ENCODE data around the gene PDGFRB. TPM values are rescaled to one million over a fixed set of nuclear protein-coding genes. Genes with fewer than 3 reads are reported as not detected.

Gene PDGFRB
- 100 to 1,000 TPM; 251 to 394 TPM for total RNA-seq
- long read RNA-seq, donor 1, full-length matches to known transcripts, result 5 of 133 reads
- long read RNA-seq, donor 1, partial matches to known transcripts, result 30 of 133 reads
- long read RNA-seq, donor 1, other reads (novel, unspliced or antisense), result 98 of 133 reads
- long read RNA-seq, donor 2, transcript PDGFRB-211 (2 exons, 1,023 nt), result major isoform, 5 of 225 reads
- long read RNA-seq, donor 2, partial matches to known transcripts, result 50 of 225 reads
- long read RNA-seq, donor 2, other reads (novel, unspliced or antisense), result 170 of 225 reads

DNA sequence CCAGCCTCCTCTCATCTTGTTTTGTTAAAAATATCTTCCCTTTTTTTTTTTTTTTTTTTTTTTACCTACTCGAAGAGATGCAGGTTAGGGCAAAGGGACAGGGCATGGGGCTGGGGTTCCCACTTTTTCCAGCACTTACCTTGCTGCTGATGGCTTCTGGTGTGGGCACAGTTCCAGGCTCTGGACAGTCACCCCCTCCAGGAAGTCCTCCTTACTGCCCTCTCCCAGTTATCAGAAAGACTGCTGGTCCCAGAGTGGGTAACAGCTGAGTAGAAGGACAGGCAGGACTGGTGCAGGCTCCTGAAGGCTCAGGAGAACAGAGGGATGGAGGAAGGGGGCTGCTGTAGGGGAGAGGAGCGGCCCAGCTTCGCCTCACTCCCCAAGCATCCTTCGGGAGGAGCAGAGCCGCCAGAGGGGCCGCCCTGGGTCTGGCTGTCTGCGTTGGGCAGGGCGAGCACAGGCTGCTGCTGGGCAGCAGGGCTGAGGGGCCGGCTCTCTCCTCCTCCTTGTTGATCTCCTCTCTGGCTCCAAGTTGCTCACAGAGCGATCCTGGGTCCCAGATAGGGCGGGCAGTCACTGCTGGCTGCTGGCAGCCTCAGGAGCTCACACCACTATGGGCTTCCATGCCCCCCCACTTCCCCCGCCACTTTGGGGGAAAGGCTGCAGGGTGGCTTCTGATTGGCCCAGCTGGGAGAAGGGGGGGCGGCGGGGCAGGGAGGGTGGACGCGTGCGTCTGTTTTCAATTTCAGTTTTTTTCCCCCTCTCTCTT is at the start of gene PDGFRB:
TSS of gene PDGFRB (minus strand) at position 588 of the 769 bp plus-strand sequence. CDS start 18,798 bp downstream, outside the sequence.
- intact Hi-C loops (cut with DNase I), result no loop called here
- DNase-seq (ENCODE audit: low spot score), result peak; percentile 96

DNA sequence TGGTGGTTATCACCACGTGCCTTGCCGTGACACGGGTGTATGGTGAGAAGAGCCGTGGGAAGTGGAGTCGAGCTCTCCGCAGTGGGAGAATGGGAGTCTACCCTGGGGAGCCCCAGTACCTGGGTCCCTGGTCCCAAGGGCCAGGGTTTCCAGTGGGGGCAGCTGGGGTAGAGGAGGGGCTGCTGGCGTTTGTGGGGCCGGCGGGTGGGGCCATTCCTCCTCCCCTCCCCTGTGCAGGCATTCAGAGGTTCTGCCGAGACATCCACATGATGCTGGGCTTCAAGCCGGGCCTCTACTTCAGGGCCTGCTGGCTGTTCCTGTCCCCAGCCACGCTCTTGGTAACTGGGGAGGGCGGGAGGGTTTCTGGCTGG is 48.9 kb upstream of the PDGFRB start:
- no peak for DNase-seq (ENCODE audit: low spot score)
- intact Hi-C loops (cut with DNase I), result no loop called here

DNA sequence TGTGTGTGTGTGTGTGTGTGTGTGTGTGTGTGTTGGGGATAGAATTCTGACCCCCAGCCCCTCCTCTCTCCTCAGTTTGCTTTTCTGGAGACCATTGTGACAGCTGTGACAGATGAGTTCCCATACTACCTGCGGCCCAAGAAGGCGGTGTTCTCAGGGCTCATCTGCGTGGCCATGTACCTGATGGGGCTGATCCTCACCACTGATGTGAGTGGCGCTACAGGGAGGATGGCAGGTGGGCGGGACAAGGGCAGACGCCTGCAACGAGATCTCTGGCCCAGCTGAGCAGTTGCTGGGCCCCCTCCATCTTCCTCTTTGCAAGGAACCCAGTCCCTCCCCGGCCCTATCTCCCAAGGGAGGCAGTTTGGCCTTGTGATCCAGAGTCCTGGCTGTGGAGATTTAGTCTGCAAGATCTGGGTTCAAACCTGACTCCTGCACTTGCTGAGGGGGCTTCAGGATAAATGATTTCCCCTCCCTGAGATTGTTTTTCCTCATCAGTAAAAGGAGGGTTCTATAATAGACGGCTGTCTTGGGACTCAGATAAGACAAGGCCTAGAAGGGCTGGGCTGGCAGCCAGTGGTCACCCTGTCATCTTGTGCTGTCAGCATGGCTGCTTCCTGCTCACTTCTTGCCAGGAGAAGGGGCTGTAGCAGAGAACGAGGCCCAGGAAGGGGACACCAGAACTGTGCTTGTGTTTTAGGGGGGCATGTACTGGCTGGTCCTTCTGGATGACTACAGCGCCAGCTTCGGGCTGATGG is 48.4 kb upstream of the PDGFRB start:
- intact Hi-C loops (cut with DNase I), result no loop called here
- no peak for DNase-seq (ENCODE audit: low spot score)

DNA sequence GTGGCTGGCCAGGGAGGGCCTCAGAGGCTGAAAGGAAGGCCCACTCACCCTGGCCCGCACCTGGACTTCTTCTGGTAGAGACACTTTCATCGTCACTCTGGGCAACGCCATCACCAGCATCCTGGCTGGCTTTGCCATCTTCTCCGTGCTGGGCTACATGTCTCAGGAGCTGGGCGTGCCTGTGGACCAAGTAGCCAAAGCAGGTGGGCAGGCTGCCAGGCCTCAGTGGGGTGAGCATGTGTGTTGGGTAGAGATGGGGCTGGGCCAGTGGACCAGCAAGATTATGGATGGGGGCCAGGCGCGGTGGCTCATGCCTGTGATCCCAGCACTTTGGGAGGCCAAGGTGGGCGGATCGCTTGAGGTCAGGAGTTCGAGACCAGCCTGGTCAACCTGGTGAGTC is 46.9 kb upstream of the PDGFRB start:
- intact Hi-C loops (cut with DNase I), result no loop called here
- DNase-seq (ENCODE audit: low spot score), result no peak

DNA sequence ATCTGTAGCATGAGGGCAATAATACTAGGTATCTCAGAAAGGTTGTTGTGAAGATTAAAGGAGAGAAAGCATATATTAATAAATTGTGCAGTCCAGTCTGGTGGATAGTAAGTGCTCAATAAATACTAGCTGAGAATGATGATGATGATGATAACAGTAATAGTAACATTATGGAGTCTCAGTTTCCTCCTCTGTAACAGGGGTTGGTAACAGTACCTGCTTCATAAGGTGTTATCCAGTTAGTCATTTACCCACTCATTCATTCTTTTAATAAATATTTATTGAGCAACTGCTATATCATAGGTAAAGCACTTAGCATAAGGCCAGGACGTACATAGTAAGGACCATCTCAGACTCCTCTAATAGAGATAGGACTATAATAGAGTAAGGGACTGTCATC is 41.8 kb upstream of the PDGFRB start:
- DNase-seq (ENCODE audit: low spot score), result no peak
- intact Hi-C loops (cut with DNase I), result no loop called here

DNA sequence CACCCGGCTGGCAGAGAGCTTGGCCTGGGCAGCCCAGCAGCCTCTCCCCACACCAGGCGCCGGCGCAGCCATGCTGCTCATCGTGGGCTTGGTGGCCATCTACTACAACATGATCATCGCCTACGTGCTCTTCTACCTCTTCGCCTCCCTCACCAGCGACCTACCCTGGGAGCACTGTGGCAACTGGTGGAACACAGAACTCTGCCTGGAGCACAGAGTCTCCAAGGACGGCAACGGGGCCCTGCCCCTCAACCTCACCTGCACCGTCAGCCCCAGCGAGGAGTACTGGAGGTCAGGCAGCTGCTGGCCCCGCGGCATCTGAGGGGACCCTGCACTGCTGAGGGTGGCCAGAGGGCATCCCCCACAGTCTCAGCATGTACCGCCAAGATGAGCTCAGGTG is 41.3 kb upstream of the PDGFRB start:
- intact Hi-C loops (cut with DNase I), result no loop called here
- DNase-seq (ENCODE audit: low spot score), result no peak

DNA sequence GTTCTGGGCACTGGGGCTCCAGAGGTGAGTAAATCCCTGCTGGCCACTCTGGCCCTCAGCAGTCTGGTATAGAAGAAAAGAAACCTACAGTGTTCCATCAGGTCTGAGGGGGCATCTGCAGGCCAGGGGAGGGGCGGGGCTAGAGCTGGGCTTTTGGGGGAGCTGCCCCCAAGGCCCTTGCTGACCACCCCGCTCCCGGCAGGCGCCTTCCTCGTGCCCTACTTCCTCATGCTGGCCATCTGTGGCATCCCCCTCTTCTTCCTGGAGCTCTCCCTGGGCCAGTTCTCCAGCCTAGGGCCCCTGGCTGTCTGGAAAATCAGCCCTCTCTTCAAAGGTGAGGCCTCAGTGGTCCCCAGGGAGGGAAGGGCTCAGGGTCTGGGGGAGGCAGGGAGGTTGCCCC is 40.9 kb upstream of the PDGFRB start:
- no peak for DNase-seq (ENCODE audit: low spot score)
- intact Hi-C loops (cut with DNase I), result no loop called here

DNA sequence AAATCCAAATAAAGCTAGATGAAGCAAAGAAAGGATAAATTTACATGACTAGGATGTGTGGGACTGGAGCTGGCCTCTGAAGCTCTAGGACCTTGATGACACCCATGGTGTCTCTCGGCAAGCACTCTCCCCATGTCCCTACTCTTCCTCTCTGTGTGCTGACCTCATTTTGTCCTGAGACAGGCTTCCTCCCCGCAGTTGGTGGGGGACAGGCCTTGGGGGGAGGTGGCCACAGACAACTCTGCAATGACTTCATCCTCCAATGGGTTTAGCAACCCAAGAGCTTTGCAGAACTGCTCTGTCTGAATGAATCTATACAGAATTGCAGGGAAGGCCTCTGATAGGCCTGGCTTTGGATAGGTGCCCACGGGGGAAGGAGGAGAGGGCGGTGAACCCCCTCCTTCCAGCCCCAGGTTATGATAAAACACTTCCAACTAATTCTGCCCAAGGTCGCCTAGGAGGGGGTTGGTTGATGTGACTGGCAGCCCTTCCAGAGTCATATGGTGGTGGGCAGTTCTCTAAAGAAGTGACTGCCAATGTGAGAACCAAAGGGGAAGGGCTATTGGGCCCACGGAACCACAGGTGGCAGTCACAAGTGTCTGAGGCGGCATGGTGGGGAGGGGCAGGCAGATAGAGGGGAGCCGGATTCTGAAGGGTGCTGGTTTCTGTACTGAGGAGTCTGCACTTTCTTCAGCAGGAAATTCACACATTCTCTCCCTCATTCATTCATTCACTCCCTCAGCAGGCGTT is 40.3 kb upstream of the PDGFRB start:
- intact Hi-C loops (cut with DNase I), result no loop called here
- DNase-seq (ENCODE audit: low spot score), result no peak

DNA sequence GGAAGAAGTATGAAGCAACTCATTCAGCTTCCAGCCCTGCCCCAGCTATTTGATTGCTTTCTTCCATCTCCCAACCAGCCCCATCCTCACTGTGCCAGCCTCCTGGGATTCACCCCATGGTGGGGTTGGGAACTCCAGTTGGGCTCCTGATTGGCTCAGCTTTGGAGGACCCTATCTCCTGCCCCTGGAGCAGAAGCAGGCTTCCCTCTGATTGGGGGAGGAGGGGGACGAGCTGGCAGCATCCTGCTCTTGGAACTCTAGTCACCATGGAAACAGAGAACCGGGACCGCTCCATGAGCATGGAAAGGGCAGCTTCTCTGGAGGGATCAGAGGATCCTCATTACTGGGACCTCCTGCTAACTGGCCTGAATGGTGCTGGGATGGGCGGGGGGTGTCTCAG is 36.8 kb upstream of the PDGFRB start:
- intact Hi-C loops (cut with DNase I), result no loop called here
- no peak for DNase-seq (ENCODE audit: low spot score)

DNA sequence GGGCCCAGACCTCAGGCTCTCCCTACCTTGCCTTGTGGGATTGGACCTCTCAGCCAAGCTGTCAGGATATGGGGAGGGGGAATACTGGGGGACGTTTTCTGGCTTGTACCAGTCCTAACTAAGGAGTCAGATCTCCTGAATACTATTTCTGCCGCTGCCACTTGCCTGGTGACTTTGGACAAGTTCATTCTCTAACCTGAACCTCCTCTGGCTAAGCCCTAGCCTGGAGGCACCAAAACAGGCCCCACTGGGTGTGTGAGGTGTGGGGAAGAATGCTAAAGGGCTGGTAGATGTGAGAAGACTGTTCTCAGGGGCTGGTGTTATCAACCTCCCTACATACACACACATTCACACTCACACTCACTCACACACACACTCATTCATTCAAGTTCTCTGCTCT is 35.3 kb upstream of the PDGFRB start:
- DNase-seq (ENCODE audit: low spot score), result no peak
- intact Hi-C loops (cut with DNase I), result no loop called here

DNA sequence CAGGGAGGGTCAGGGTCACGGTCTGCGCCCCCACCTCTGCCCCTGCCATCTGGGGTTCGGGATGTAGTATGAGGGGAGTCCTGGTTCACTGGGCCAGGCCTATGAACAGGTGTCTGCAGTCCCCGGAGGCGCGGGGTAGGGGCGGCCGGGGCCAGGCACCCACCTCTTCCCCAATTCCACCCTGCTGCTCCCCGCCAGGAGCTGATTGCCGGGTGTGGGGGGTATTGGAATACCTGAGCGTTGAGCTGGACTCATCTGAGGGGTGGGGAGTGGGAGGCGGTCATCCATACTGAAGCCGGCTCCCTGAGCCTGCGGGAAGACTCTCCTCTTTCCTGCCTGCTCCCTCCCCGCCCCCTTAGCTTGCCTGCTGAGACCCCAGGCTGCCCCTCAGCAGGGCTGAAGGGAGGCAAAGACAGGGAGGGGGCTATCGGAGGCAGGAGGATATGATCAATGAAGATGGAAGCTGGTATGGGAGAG is 34.9 kb upstream of the PDGFRB start:
- DNase-seq (ENCODE audit: low spot score), result no peak
- intact Hi-C loops (cut with DNase I), result no loop called here

DNA sequence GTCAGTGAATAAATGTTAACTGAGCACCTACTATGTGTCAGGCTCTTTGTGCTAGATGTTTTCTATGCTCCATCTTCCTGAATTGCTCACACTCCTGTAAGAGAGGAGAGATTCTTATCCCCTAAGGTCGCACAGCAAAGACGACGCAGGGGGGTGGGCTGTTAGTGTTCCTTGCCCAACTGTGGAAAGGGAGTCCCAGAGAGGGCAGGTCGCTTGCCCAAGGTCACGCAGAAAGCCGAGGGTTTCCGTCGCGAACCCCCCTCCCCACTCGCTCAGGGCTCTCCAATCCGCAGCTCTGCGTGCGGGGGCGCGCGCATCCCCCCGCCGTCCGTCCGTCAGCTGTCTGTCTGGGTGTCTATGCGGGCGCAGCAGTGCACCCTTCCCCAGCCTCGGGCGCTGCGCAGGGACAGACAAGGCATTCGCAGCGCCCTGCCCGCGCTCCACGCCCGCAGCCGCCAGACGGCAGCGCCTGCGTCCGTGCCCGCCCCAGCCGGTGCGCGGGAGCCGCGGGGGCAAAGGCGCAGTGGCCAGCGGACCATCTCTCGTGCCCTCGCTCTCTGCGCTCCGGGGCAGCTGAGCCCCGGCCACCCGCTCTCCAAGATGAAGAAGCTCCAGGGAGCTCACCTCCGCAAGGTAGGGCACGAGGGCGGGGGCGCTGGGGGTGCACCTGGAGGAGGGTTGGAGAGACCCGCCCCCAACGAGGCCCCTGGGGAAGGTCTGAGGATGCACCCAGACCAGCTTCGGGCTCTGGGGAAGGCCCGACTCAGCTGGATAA is 34.3 kb upstream of the PDGFRB start, which contains the start of gene SLC6A7:
TSS of gene SLC6A7 (plus strand) at position 335 of the 775 bp plus-strand sequence. CDS start at position 601, 266 bp downstream.
- intact Hi-C loops (cut with DNase I), result no loop called here
- no peak for DNase-seq (ENCODE audit: low spot score)

DNA sequence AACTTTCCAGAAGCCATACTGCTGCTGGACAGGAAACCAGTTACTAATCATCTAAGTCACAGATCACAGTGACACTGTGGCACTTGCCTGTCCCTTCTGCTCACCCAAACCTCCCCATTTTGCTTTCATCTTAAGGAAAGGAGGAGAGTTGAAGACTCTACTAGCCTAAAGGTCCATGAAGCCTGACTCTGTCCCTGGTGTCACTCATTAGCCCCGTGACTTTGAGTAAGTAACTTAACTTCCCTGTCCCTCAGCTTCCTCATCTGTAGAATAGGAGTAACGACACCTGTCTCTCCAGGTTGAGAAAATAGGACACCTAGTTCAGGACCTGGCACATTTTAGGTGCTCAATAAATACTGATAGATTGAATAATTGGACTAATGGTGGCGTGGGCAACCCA is 33.7 kb upstream of the PDGFRB start:
- DNase-seq (ENCODE audit: low spot score), result no peak
- intact Hi-C loops (cut with DNase I), result no loop called here

DNA sequence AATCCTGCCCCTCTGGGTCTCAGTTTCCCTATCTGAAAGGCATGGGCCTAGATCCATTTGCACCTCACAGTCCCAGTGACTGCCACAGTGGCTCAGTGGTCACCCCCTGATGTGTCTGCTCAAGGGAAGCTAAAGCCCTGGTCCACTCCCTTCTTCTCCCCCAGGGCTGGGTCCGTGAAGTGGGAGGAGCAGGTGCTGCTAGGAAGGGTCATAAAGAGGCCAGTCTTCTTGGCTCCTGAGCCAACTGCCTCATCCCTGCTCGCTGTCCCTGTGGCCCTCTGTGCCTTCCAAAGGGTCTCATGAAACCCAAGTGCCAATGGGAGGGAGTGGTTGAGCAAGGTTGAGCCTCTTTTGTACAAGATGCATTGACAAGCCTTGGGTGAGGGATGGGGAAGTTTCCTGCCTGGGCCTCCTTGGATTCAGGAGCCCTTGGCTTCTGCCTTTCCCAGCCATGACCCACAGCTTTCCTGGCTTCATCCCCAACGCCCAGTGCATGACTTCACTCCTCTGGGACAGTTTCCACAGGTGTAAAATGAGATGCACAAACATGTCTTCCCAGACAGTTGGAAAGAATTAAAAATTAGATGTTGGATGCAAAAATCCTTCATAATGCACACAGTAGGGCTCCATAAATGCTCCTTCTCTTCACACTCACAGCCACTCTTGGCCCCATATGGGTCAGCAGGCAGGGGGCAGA is 32.6 kb upstream of the PDGFRB start:
- no peak for DNase-seq (ENCODE audit: low spot score)

DNA sequence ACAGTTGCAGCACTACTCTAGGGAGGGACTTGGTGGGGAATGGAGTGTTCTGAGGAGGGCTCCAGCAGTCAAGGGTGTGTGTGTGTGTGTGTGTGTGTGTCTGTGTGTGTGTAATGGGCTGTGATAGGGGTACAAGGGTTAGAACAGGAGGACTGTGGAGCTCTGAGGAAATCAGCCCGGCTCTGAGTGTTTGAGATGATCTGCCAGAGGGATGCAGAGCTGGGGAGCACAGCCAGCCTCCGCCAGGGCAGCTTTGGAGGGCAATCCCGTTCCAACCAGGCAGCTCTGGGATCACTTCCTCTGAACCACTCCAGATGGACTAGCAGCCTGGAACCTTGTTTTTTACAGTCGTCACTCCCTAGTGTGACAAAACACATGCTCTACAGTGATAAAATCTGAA is 31.3 kb upstream of the PDGFRB start:
- DNase-seq (ENCODE audit: low spot score), result no peak
- intact Hi-C loops (cut with DNase I), result no loop called here

More for the DNA sequence above, 32.6 kb upstream of the PDGFRB start:
- intact Hi-C loops (cut with DNase I), result no loop called here

DNA sequence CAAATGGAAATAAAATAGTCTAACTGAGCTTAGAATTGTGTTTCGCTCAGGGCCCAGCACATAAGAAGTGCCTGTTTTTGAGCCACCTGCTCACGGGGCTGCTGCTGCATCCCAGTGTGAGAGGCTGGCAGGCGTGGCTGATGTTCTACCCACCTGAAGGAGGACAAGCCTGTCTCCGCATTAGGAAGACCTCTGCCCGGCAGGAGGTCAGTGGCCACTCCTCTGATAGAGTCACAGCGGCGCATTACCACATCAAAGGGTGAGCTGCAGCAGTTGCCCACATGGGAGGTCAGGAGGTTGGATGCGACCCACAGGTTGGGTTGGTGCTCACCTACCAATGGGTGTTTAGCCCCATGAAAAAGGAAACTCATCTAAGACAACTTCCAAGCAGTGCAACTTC is 30.5 kb upstream of the PDGFRB start:
- DNase-seq (ENCODE audit: low spot score), result no peak
- intact Hi-C loops (cut with DNase I), result no loop called here

DNA sequence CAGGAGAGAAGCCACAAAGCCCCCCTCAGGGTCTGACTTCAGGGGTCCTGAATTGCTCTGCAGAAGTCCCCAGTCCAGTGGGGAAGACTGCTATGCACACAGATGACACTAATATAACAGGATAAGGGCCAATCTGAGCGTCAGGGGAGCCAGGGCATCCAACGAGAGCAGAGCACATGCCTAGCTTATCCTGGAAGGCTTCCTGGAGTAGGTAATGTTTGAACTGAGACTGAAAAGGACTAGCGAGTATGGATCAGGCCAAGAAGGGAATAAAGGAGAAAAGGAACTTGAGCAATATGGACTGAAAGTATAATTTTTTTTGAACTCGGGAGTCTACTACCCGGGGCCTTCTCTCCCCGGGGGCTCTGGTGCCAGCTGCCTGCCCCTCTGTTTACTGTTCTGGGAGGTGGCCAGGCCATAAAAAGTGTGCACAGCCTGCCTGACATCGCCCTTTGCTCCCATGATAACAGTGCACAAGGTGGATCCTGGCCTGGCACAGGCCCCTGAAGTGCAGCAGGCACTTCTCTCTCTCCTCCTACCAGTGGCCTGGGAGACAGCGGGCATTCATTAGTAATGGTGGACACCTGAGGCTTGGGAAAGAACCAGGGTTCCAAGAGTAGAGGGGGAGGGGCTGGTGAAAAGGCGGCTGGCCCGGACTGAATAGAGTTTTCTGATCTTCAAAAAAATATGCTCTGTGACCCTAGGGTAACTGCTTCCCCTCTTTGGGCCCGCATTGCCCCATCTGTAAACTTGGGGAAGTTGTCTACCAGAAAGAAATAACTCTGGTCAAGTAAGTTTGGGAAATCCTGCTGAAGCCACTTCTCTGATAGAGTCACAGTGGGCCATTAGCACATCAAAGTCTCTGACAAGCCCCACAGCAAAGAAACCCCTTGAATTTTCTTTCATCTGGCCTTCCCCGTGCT is 29.6 kb upstream of the PDGFRB start:
- intact Hi-C loops (cut with DNase I), result no loop called here
- no peak for DNase-seq (ENCODE audit: low spot score)
